Left hindlimb (tissue), 1 donor: ENCODE data around the gene CEP85L.

ENCODE experiments used
- DNase-seq: peaks from one replicate; pipeline ENCODE4 v3.0.0-alpha.2; 2018

Gene CEP85L

DNA sequence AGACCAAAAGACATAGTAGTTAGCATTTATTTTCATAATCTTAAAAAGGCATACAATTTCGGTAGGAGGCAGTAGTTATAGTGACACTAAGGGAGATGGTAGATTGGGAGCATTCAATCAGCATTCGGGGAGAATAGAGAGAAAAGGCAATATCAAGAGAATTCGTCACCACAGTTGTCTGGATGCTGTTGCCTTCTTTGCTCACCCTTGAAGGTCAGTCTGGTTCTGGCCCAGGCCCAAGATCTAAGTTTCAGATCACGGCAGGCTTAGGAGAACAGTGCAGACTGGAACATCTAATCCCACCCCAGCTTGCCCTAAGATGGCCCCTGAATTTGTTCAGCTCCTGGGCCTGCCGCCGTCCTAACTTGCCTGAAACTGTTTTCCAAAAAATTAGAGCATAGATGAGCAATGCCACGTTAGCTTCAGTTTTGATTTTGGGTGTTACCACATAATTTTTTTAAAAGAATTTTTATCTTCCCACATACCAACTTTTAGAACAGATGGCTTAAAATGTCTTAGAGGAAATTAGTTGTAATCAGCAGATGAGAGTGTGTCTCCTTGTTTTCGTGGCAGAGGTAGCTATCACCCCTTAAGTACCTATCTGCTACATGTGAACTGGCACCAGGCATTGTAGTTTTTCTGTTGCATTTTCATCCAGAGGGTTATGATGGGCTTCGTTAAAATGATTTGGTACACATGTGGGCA lies 8.3 kb upstream of the CEP85L start:
- no peak for DNase-seq

GRCh38 chr6:118656847-118657451 lies 5.6 kb upstream of the CEP85L start:
- no peak for DNase-seq

DNA sequence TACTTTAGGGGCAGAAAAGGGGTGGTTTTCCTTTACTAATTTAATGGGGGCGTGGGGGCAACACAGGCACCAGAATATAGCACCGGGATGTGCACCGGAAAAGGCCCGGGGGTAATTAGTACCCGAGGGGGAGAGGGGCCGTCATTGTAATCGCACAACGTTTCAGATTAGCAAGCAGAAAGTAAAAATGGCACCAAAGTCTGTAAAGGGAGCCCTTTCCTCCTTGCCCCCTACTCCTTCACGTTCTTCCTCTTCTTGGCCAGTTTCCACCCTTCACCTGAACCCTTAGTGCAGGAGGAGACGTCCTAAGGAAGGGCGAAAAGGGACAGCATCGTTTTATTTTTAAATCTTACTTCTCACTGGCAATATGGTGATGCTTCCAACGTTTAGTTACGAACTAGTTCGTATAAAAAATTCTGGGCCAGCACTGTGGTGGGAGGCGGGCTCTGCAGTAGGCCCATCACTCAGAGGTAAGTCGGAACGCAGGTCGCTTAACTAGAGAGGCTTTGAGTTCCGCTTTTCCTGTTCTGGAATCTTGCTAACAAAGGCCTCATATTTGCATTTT lies 742 bp upstream of the CEP85L start:
- peak; percentile 29 for DNase-seq

GRCh38 chr6:118650582-118651281 lies 659 bp downstream of the CEP85L start:
- peak; percentile 69 for DNase-seq

DNA sequence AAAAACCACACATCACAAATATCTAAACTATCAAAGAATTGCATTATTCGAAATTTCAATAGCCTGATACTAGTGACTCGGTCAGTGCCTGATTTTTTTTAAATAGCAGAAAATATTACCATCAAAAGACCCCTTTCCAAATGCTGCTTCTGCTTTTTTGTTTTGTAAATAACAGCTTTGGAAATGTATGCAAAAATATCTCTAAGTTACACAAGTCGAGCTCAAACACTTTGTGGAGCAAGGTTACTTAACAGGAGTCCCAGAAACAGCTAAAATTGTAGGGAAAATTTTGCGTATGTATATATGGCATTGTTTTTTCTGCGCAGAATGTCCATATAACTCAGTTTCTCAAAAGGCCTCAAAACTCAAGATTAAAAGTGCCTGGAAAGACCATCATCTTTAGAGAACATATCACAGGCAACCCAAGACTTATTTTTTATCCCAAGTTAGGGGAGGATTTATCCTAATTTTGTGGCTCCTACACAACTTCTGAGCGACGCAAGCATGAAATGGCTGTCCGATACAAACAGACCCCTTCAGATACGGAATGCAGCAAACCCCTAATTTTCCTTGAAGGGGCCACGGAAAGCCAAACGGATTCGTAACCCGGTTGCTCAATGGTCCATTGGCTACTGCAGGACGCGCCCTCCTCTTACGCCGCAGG lies 1.3 kb downstream of the CEP85L start:
- no peak for DNase-seq

DNA sequence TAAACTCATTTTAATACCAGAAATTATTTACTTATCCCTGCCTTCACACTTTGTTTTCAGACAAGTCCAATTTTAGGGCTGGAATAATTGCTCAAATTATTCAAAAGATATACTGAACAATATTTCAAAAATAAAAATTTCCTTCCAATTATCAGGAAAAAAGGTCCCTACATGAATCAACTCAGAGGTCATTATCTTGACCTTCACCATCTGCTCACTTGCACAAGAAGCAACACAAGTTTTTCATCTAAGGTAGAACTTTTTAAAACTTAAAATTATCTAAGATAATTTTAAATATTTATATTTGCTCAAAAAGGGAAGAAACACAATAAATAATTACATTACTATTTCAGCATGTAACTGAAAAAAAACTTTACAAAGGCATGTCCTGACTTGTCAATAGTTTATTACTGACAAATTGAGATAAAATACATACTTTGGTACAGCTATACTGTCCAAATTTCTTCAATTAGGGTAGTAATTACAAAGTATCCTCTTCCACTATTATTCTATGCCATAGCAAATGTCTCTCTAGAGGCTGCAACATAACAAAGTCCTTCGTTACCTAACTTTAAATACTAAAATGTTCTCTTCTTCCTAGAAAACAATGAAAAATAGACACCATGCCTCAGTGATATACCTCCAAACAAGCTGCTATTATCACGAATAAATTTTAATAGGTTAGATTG lies 2.4 kb downstream of the CEP85L start:
- DNase-seq: no peak

DNA sequence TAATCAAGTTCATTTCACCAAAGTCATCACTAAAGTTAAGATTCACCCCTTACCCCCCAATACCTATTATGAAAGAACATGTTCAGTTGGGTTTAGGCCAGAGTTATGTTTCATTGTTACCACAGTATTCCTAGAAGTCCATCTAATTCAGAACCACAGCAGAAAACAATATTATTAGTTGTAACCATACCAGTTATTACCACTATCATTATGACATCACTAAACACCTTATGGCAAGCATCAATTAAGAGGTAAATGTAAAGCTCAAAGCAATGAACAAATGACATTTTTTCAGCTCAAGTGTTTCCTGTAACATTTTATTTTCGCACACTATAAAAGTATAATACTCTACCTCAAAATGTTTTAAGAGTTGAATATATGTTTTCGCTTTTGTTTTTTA lies 4.4 kb downstream of the CEP85L start:
- DNase-seq: no peak

DNA sequence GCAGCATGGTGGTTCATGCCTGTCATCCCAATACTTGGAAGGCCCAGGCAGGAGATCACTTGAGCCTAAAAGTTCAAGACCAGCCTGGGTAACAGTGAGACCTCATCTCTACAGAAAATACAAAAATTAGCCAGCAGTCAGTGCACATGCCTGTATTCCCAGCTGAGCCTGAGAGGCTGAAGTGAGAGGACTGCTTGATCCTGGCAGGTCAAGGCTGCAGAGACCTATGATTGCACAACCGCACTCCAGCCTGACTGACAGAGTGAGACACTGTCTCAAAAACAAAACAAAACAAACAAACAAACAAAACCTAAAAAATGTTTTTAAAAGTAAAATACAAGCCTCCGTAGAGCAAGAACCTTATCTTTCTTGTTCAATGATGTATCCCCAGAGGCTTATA lies 6.0 kb downstream of the CEP85L start:
- no peak for DNase-seq

DNA sequence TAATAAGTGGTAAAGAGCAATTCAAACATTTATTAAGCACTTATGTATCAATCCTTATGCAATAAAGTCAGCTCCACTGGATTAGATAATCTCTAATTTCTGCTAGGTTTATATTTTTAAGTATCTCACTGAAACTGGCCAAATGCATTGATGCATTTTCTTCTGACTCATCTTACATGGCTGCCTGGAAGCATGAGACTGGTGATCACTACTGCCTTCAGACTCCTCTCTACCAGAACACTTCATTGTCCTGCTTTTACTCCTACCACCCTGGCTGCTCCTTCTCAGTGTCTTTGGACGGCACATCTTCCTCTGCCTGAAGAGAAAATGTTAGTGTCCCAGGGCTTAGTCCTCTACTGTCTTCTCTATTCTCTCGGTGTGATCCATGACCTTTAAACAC lies 7.4 kb downstream of the CEP85L start:
- no peak for DNase-seq

DNA sequence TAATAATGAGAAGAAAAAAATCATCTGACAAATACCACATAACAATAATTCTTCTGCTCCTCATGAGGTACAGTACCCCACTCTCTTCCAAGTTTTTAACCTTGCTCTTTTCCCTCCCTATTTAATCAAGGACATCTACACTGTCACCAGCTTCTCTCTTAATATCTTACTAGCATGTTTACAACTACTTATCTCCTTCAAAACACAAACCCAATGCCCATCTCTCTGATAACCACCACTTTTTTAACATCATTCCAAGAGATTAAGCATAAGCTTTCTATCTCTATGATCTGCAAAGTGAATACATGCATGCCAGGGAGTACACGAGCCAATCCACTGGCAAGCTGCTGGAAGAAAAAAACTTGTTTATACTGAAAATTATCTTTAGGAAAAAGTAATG lies 10.3 kb downstream of the CEP85L start:
- no peak for DNase-seq

DNA sequence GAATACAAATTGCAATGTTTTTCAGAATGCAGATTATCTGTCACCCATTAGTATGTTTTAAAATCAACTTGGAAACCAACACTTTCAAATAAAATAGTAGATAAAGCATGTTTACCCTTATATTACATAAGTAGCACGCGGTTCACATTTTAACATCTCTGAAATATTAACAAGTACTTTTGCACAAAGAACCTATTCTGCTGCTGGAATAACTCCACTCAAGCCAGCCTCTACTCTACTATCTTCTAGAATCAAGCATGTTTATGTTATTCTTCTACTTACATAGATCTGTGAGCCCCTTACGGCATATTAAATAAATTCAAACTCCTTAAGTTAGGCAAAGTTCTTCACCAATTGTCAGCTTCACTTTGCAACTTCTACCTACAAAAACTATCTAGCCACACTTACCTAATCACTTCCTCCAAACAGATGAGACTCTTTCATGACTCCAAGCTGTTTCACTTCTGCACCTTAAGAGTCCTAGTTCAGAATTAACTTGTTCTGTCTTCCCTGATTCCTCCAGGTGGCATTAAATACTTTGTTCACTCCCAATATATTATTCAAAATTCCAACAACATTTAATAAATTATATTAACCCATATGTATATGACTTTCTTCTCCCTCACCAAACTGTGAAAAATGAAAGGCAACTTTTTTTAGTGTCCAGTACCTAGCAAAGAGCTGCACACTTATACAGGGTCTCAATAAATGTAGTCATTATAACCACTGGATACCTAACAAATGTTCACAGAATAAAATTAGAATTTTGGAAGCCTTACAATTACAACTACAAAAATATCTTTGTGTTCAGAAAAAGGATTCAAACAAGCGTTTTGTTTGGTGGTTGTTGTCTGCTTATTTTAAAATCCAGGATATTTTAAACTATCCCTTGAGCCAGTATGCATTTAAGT lies 12.1 kb downstream of the CEP85L start:
- DNase-seq: no peak

DNA sequence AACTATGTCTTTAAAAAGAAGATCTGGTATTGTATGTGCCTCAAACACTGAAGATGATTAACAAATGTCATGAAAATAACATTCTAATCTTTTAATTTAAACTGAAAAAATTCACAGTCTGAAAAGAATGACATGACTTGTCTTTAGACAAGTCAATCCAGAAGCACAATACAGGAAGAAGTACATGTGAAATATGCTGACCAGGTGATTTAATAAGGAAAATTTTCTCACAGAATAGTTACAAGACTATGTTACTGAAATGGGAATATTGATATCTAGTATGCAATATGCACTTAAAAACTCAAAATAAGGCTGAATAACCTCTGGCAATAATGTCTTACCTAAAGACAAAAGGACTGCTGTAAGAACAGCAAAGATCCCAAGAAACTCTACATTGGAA lies 13.1 kb downstream of the CEP85L start:
- DNase-seq: no peak

GRCh38 chr6:118635909-118636735 lies 15.3 kb downstream of the CEP85L start:
- no peak for DNase-seq

DNA sequence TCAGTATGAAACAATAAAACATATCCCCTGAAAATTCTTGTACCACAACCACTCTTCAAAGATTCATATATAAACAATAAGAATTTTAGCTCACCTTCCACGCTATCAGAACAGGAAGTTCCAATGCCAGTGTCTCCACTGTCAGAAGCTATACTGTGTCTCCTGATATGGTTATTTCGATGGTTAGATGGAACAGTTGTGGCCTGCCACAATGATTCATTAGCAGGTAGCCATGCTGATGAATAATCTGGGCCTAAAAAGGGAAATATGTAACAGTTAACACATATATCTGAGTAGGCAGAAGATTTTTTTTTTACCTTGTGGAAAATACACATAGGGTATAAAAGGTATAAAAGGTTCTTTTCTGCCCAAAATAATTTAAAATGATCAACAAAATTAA lies 19.0 kb downstream of the CEP85L start:
- DNase-seq: no peak

- DNase-seq: no peak
Measured at GRCh38 chr6:118630923-118631322, 20.5 kb downstream of the CEP85L start.

- no peak for DNase-seq
Measured at GRCh38 chr6:118630067-118630466, 21.3 kb downstream of the CEP85L start.

GRCh38 chr6:118627724-118628123 lies 23.7 kb downstream of the CEP85L start:
- DNase-seq: no peak

GRCh38 chr6:118625833-118626232 lies 25.6 kb downstream of the CEP85L start:
- no peak for DNase-seq

DNA sequence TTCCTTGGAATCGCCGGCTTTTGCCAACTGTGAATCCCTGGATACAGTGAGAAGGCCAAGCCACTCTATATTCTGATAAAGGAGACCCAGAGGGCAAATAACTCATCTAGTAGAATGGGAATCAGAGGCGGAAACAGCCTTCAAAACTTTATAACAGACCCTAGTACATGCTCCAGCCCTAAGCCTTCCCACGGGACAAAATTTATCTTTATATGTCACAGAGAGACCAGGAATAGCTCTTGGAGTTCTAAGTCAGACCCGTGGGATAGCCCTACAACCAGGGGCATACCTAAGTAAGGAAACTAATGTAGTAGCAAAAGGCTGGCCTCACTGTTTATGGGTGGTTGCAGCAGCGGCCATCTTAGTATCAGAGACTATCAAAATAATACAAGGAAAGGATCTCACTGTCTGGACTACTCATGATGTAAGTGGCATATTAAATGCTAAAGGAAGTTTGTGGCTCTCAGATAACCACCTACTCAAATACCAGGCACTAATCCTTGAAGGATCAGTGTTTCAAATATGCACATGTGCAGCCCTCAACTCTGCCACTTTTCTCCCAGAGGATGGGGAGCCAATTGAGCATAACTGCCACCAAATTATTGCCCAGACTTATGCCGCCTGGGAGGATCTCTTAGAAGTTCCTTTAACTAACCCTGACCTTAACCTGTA lies 29.5 kb downstream of the CEP85L start:
- no peak for DNase-seq

- no peak for DNase-seq
Measured at GRCh38 chr6:118620202-118620601, 31.2 kb downstream of the CEP85L start.
